Vagina (tissue), 2 donors: ENCODE measurements around the gene SCNN1B. TPM values are rescaled to one million over a fixed set of nuclear protein-coding genes. Genes with fewer than 3 reads are reported as not detected.

Source experiments
- DNase-seq, 2 donors: peaks; one replicate each; pipeline ENCODE4 v3.0.0-alpha.2; 2017; ENCODE audit errors: extremely low spot score in 2 of 2
- H3K27ac ChIP-seq: fragments of 200-600 bp; sonication (generic); one replicate; pipeline ENCODE4 v1.5.1; 2019
- H3K27me3 ChIP-seq: fragments of 200-600 bp; sonication (generic); one replicate; pipeline ENCODE4 v1.5.1; 2019
- H3K36me3 ChIP-seq, 2 donors: fragments of 200-600 bp; sonication (generic); one replicate each; pipeline ENCODE4 v1.5.1; 2017 to 2019
- H3K4me1 ChIP-seq: fragments of 200-600 bp; sonication (generic); one replicate; pipeline ENCODE4 v1.5.1; 2019
- H3K4me3 ChIP-seq, 2 donors: fragments of 200-600 bp; sonication (generic); 1 replicate in 1 of 2; 2 replicates in 1 of 2; pipeline ENCODE4 v1.5.1; 2016 to 2019
- H3K9me3 ChIP-seq: fragments of 200-600 bp; sonication (generic); one replicate; pipeline ENCODE4 v1.5.1; 2019
- CTCF ChIP-seq, 3 experiments: fragments of 450-650 bp in 2 of 3; fragments of 200-600 bp in 1 of 3; sonication (generic) in 1 of 3; IDR thresholded peaks; one replicate each; pipeline ENCODE4 v1.5.1; 2017 to 2019; ENCODE audit warnings: antibody characterized with exemption in 3 of 3, mild to moderate bottlenecking in 2 of 3, moderate library complexity in 2 of 3
- POLR2A ChIP-seq, 2 donors: fragments of 450-650 bp; IDR thresholded peaks; one replicate each; pipeline ENCODE4 v1.6.1; 2017; ENCODE audit warnings: antibody characterized with exemption in 2 of 2, mild to moderate bottlenecking in 2 of 2, moderate library complexity in 2 of 2
- POLR2AphosphoS5 ChIP-seq, 2 donors: sonication (generic); formaldehyde crosslinking; IDR thresholded peaks; one replicate each; pipeline ENCODE4 v1.9.0; 2017; ENCODE audit warnings: antibody characterized with exemption in 2 of 2, mild to moderate bottlenecking in 2 of 2, low read depth in 1 of 2; ENCODE audit not compliant: insufficient read depth in 1 of 2
- intact Hi-C: fragments of 100-400 bp; cut with DNase I; formaldehyde crosslinking; loops from one replicate; pipeline ENCODE4 v1.15.1; 2023
- total RNA-seq: library from RNA; depleted of rRNA; stranded (reverse); fragments of >200 nt; gene quantifications from one replicate; pipeline ENCODE4 v1.2.3, GENCODE V29; 2016

The SCNN1B gene
- total RNA-seq, 1 donor from 2014 or later, result 76.9 TPM

GRCh38 chr16:23373436-23374219 lies 71.5 kb downstream of the SCNN1B start:
- Histone ChIP-seq H3K4me3 (no peak overlapping the region), H3K36me3 (no peaks in the 10 kb centered on the region), H3K27me3 (no peaks in the 10 kb centered on the region), H3K27ac (no peak overlapping the region), H3K4me1 (no peaks in the 10 kb centered on the region), H3K9me3 (no peaks in the 10 kb centered on the region)
- no peak for DNase-seq
- TF ChIP-seq POLR2A (IDR thresholded peaks at IDR 0.05), result no peak
- no peak for TF ChIP-seq CTCF (IDR thresholded peaks at IDR 0.05)
- no peak for TF ChIP-seq POLR2AphosphoS5 (IDR thresholded peaks at IDR 0.05; ENCODE audit: insufficient read depth in 1 of 2, low read depth in 1 of 2)
- intact Hi-C loops, result no loop called here

- no peak for DNase-seq
- intact Hi-C loops, result no loop called here
- Histone ChIP-seq H3K4me3 (no peak overlapping the region), H3K9me3 (no peaks in the 10 kb centered on the region), H3K36me3 (no peaks in the 10 kb centered on the region), H3K4me1 (no peaks in the 10 kb centered on the region), H3K27me3 (no peaks in the 10 kb centered on the region), H3K27ac (no peak overlapping the region)
- TF ChIP-seq CTCF (IDR thresholded peaks at IDR 0.05), result no peak
- no peak for TF ChIP-seq POLR2AphosphoS5 (IDR thresholded peaks at IDR 0.05; ENCODE audit: insufficient read depth in 1 of 2, low read depth in 1 of 2)
Observed at GRCh38 chr16:23374721-23375510, 72.8 kb downstream of the SCNN1B start.

GRCh38 chr16:23375643-23376042 lies 73.5 kb downstream of the SCNN1B start:
- H3K4me1 ChIP-seq, result no peaks in the 10 kb centered on the region
- no peak overlapping the region for H3K27ac ChIP-seq
- H3K36me3 ChIP-seq, result no peaks in the 10 kb centered on the region
- intact Hi-C loops, result no loop called here
- TF ChIP-seq POLR2A (IDR thresholded peaks at IDR 0.05), result no peak
- no peak for TF ChIP-seq POLR2AphosphoS5 (IDR thresholded peaks at IDR 0.05; ENCODE audit: insufficient read depth in 1 of 2, low read depth in 1 of 2)
- no peak for TF ChIP-seq CTCF (IDR thresholded peaks at IDR 0.05)
- no peak overlapping the region for H3K4me3 ChIP-seq
- H3K27me3 ChIP-seq, result no peaks in the 10 kb centered on the region
- DNase-seq, result no peak
- no peaks in the 10 kb centered on the region for H3K9me3 ChIP-seq

- no peaks in the 10 kb centered on the region for H3K27me3 ChIP-seq
- no peaks in the 10 kb centered on the region for H3K4me1 ChIP-seq
- no peak overlapping the region for H3K4me3 ChIP-seq
- no peak overlapping the region for H3K27ac ChIP-seq
- TF ChIP-seq CTCF (IDR thresholded peaks at IDR 0.05) (no peak), POLR2A (IDR thresholded peaks at IDR 0.05) (no peak), POLR2AphosphoS5 (IDR thresholded peaks at IDR 0.05; ENCODE audit: insufficient read depth in 1 of 2, low read depth in 1 of 2) (no peak)
- intact Hi-C loops, result no loop called here
- no peak for DNase-seq
- no peaks in the 10 kb centered on the region for H3K9me3 ChIP-seq
- no peaks in the 10 kb centered on the region for H3K36me3 ChIP-seq
Observed at GRCh38 chr16:23377071-23377931, 75.2 kb downstream of the SCNN1B start.
